Activated CD4-positive, CD25-positive, alpha-beta regulatory T cell treated with anti-CD3 and anti-CD28 coated beads, Interleukin-2, amount 50 U/mL, for 72 hours (primary cell): ENCODE data around the gene RGS5.
"Not testable (repeated sequence)": the region's sequence is repeated elsewhere in the genome, so short reads cannot be mapped to it uniquely, and the experiment has no call there.

Source experiments
- DNase-seq: peaks from one replicate; pipeline ENCODE4 v3.0.0; 2021

RGS5 gene

GRCh38 chr1:163202833-163203451 lies at the start of gene RGS5:
Gene RGS5 (minus strand): TSS chr1:163202916. CDS start chr1:163202835, 81 bp downstream.
- no peak for DNase-seq

GRCh38 chr1:163250382-163250974 lies 47.8 kb upstream of the RGS5 start:
- no peak for DNase-seq

GRCh38 chr1:163248064-163248463 lies 45.3 kb upstream of the RGS5 start:
- no peak for DNase-seq

- DNase-seq: not testable (repeated sequence)
These were observed 41.9 kb upstream of the RGS5 start for GRCh38 chr1:163244648-163245047.

GRCh38 chr1:163241746-163242145 lies 39.0 kb upstream of the RGS5 start:
- DNase-seq: no peak

GRCh38 chr1:163240705-163241104 lies 38.0 kb upstream of the RGS5 start:
- DNase-seq: no peak

- not testable (repeated sequence) for DNase-seq
These were observed 30.9 kb upstream of the RGS5 start for GRCh38 chr1:163233643-163234042.

GRCh38 chr1:163231385-163231784 lies 28.7 kb upstream of the RGS5 start:
- no peak for DNase-seq

- no peak for DNase-seq
These were observed 28.1 kb upstream of the RGS5 start for GRCh38 chr1:163230827-163231226.

- DNase-seq: not testable (repeated sequence)
These were observed 25.6 kb upstream of the RGS5 start for GRCh38 chr1:163228271-163228670.

- DNase-seq: no peak
These were observed 24.4 kb upstream of the RGS5 start for GRCh38 chr1:163227126-163227525.

- no peak for DNase-seq
These were observed 10.9 kb upstream of the RGS5 start for GRCh38 chr1:163213626-163214025.

- DNase-seq: no peak
These were observed 9.0 kb upstream of the RGS5 start for GRCh38 chr1:163211667-163212066.

- no peak for DNase-seq
These were observed 2.8 kb upstream of the RGS5 start for GRCh38 chr1:163205513-163205912.

GRCh38 chr1:163203561-163203960 lies 845 bp upstream of the RGS5 start:
- no peak for DNase-seq

GRCh38 chr1:163201906-163202305 lies 810 bp downstream of the RGS5 start:
- no peak for DNase-seq

GRCh38 chr1:163197022-163197421 lies 5.7 kb downstream of the RGS5 start:
- no peak for DNase-seq

GRCh38 chr1:163196449-163196787 lies 6.3 kb downstream of the RGS5 start:
- DNase-seq: no peak

GRCh38 chr1:163195728-163196448 lies 6.8 kb downstream of the RGS5 start:
- DNase-seq: no peak

- no peak for DNase-seq
These were observed 11.4 kb downstream of the RGS5 start for GRCh38 chr1:163191301-163191700.

- DNase-seq: no peak
These were observed 13.8 kb downstream of the RGS5 start for GRCh38 chr1:163188947-163189346.

- DNase-seq: no peak
These were observed 14.9 kb downstream of the RGS5 start for GRCh38 chr1:163187849-163188248.

GRCh38 chr1:163186862-163187261 lies 15.9 kb downstream of the RGS5 start:
- DNase-seq: no peak

GRCh38 chr1:163182330-163182949 lies 20.3 kb downstream of the RGS5 start:
- DNase-seq: no peak
